Fibroblast of the conjunctiva (primary cell): ENCODE data around the gene PSTK.

ENCODE experiments used
- DNase-seq: peaks from one replicate; pipeline ENCODE4 v3.0.0-alpha.2; 2010; ENCODE audit warnings: low read depth

The PSTK gene

DNA sequence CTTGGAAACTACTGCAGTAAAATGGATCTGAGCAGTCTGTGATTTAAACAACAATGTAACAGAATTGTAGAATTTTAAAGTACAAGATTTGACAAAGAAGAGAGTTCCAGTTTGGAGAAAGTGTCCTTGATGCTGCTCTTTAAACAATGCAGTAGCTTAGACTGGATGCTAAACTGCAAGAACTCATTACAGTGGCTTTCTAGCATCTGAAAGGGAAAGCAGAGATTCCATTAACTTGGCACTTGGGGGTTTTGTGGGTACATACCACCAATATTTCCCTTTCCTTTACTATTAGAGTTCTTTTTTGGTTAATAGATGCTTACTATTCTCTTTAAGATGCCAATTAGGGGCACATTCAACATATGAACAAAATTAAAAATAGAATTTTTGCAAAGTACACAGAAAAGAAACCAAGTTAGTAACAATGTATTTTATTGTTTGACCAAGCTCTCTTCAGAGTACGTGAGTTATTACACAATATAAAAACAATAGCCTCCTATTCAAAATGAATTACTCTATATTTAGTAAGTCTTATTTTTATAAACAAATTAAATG is 11.9 kb downstream of the PSTK start:
- no peak for DNase-seq

DNA sequence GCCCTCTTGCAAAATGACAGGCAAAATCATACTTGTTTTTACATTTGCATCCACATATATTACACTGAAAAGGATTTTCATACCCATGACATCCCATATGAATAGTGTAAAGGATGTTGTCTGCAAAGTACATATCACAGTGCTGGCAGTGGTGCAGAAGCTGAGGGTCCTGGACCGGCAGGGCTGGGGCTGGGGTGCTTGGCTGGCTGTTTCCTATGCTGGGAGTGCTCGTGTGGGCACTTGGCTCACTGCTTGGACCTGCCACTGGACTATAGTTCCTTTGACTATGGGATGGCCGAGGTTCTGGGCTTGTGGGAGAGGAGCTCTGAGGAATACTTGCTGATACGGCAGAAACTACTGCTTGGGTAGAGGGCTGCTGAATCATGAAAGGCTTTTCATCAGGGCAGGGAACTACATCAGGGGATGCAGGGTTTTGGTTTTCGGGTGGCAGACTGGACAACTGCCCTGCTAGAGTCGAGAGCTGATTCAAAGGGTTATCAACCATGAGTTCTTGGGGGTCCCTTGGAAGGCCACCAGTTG is 13.7 kb downstream of the PSTK start:
- no peak for DNase-seq

- no peak for DNase-seq
Observed at GRCh38 chr10:122995936-122996335, 15.7 kb downstream of the PSTK start.

DNA sequence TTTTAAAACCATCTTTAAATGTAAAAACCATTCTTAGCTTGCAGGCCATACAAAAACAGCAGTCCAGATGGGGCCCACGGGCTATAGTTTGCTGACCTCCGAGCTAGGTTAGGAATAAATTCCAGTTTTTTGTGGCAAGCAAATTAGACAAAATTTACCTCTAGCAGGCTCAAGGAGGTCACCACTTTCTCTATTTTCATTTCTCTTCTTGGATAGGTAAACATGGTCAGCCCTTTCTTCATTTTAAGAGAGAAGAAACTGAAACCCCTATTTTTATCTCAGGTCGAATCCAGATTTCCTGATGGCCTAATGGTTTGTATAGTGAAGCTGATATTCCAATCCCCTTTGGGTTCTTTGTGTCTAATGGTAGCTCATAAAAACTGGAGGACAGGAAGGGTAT is 17.7 kb downstream of the PSTK start:
- no peak for DNase-seq

DNA sequence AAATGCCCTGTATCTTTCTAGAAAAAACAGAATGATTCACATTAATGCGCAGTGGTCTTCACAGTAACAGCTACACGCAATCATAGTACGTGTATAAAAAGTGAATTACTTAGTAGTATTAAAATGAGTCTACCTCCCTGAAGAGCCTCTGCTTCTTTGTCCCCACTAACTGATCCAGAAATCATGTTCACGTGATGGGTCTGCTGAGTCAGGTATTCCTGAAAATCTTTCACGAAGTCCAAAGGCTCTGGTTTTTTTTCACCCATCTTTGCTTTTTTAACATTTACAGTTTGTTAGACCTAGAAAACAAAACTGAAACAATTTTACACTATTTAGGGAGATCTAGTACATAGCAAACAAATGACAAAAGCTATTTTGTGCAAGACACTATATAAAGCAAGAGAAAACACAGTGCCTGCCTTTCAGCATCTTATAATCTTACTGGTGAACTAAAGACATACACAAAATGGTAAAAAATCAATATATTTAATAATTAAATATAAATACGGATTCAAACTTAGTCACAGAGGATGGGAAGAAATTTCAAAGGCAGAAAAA is 18.2 kb downstream of the PSTK start:
- DNase-seq = no peak

DNA sequence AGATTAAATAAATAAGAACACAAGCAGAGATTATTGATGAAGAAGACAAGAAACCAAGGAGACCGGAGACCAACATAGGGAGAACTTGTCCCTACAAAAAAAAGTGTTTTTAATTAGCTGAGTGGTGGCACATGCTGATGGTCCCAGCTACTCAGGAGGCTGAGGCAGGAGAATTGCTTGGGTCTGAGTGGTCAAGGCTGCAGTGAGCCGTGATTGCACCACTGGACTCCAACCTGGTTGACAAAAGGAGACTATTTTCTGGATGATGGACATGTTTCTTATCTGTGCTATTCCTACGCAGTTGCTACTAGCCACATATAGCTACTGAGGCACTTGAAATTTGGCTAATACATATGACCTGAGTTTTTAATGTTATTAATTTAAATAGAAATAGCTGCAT is 18.7 kb downstream of the PSTK start:
- DNase-seq = no peak

DNA sequence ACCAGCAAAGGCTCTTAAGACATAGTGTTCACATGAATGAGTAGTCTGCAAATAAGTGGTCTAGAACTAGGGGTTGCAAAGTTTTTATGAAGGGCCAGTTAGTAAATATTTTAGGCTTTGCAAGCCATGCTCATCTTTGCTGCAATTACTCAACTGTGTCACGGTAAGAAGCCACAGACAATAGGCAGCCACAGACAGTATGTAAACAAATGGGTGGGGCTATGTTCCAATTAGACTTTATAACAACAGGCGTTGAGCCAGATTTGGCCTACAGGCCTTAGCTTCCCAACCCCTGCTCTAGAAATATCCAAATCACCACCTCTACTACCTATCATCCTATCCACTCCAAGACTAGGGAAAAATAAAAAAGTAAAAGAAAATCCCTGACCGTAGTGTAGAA is 19.1 kb downstream of the PSTK start:
- DNase-seq = no peak

GRCh38 chr10:123000155-123000554 is 20.0 kb downstream of the PSTK start:
- DNase-seq = no peak

DNA sequence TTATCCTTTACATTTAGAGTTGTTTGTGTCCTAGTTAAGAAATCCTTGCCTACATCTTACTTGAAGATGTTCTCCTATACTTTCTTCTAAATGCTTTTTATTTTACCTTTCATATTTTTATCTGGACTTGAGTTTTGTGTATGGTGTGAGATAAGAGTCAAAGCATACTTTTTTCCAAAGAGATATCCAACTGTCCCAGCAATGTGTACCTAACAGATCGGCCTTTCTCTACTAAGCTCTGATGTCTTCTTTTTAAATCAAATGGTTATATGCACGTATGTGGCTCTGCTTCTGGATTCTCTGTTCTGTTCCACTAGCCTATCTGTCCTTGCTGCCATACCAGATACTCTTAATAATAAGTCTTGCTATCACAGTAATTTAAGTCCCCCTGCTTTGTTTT is 21.2 kb downstream of the PSTK start:
- DNase-seq = no peak

- no peak for DNase-seq
Observed at GRCh38 chr10:123004298-123004697, 24.1 kb downstream of the PSTK start.

- DNase-seq = peak; percentile 17
Observed at GRCh38 chr10:123007558-123008354, 27.6 kb downstream of the PSTK start.

GRCh38 chr10:123008355-123009104 is 28.3 kb downstream of the PSTK start, which contains the start of the genes ACADSB and IKZF5:
Gene ACADSB, plus strand, starts transcription at chr10:123009006. Its CDS starts 24 bp downstream, at chr10:123009030.
Gene IKZF5, minus strand, starts transcription at chr10:123008795. Its CDS starts 10,170 bp downstream, at chr10:122998625.
- DNase-seq = peak; percentile 96

GRCh38 chr10:123009105-123009820 is 29.1 kb downstream of the PSTK start:
- DNase-seq = no peak

DNA sequence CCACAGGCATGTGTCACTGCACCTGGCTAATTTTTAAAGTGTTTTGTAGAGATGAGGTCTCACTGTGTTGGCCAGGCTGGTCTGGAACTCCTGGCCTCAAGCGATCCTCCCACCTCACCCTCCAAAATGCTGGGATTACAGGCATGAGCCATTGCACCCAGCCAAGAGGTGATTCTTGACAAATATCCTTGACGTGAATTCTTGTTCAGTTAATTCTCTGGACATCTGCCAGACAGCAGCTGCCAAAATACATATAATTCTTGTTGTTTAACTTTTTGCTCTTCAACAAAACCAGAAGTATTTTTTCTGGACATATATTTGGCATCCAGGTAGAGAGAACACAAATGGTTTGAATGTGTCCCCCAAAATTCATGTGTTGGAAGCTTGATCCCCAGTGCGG is 31.8 kb downstream of the PSTK start:
- no peak for DNase-seq

- no peak for DNase-seq
Observed at GRCh38 chr10:123013456-123014419, 33.5 kb downstream of the PSTK start.

GRCh38 chr10:123014772-123015171 is 34.6 kb downstream of the PSTK start:
- no peak for DNase-seq

DNA sequence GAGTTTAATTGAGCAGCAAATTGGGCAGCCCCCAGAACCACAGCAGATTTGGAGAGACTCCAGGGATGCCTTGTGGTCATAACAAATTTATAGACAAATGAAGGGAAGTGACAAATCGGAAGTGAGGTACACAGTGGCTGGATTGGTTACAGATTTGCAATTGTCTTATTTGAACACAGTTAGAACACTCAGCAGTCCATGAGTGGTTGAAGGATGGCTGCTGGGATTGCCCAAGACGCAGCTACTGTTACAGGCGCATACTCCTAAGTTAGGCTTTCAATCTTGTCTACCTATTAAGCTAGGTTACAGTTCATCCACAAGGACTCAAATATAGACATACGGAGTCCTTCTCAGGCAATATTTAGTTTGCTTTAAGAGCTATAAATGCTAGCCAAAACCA is 36.0 kb downstream of the PSTK start:
- no peak for DNase-seq

GRCh38 chr10:123017421-123018165 is 37.4 kb downstream of the PSTK start:
- DNase-seq = no peak

DNA sequence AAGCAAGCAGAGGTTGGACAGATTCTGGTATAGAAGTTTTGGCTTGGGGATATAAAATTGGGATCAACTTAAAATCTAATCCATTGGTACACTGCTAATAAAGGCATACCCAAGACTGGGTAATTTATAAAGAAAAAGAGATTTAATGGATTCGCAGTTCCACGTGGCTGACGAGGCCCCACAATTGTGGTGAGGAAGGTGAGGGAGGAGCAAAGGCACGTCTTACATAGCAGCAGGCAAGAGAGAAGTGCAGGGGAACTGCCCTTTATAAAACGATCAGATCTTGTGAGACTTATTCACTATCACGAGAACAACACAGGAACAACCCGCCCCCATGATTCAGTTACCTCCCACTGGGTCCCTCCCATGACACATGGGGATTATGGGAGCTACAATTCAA is 38.3 kb downstream of the PSTK start:
- DNase-seq = no peak

DNA sequence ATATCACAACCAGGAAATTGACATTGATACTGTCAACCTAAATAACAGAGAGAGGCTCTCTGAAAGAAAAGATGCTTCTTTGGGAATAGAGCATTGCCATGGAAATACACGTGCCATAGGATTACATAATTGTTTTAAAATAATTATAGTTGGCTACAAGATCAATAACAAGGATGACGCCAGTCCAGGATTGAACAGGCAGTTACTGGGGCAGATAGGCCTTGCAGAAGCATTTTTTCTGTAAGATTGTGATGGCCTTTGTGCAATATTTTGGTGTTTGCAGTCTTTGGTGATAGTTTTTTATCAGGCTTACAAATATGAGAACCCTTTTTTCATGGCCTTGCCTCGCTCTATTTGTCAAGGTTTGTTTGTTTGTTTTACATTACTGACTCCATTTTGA is 39.1 kb downstream of the PSTK start:
- DNase-seq = no peak
